Cardiac muscle cell (in vitro differentiated cells and primary cell): ENCODE data around the gene TMEM218. TPM values are rescaled to one million over a fixed set of nuclear protein-coding genes. Genes with fewer than 3 reads are reported as not detected.

Experiments used
- DNase-seq, 2 donors: peaks; one replicate each; pipeline versions ENCODE4 v3.0.0 to v3.0.0-alpha.2; 2010 to 2017; ENCODE audit warnings: low read depth in 1 of 2, low spot score in 1 of 2
- H3K27ac ChIP-seq: fragments of 200-600 bp; sonication (generic); 2 replicates; pipeline ENCODE4 v1.5.1; 2016
- H3K27me3 ChIP-seq: fragments of 200-600 bp; sonication (generic); 2 replicates; pipeline ENCODE4 v1.6.0; 2016; ENCODE audit warnings: control low read depth
- H3K36me3 ChIP-seq: fragments of 200-600 bp; sonication (generic); 2 replicates; pipeline ENCODE4 v1.5.1; 2016; ENCODE audit warnings: control low read depth
- H3K4me1 ChIP-seq: fragments of 200-600 bp; sonication (generic); 2 replicates; pipeline ENCODE4 v1.8.1; 2017; ENCODE audit warnings: low read depth, mild to moderate bottlenecking, mixed run types
- H3K4me3 ChIP-seq: fragments of 200-600 bp; sonication (generic); 2 replicates; pipeline ENCODE4 v1.5.1; 2016; ENCODE audit warnings: mild to moderate bottlenecking
- H3K9me3 ChIP-seq: fragments of 200-600 bp; sonication (generic); 2 replicates; pipeline ENCODE4 v1.5.1; 2017; ENCODE audit warnings: low read depth, mild to moderate bottlenecking, control low read depth
- polyA plus RNA-seq: library from polyadenylated mRNA; unstranded; fragments of >200 nt; fragmentation: Nextera tagmentation; extraction: Ambion mirVana; gene quantifications from 2 replicates; pipeline ENCODE4 v1.2.1, GENCODE V29; 2016
- total RNA-seq: library from RNA; depleted of rRNA; stranded (reverse); fragments of >200 nt; gene quantifications from 2 replicates; pipeline ENCODE4 v1.2.3, GENCODE V29; 2016
- TF ChIP-seq, protein P1 (sequence below): IDR thresholded peaks from 2 replicates; pipeline ENCODE4 v1.5.1; 2012; ENCODE audit warnings: low read depth, mild to moderate bottlenecking, low read length

TMEM218 gene
- total and polyA plus RNA-seq, 2 experiments from 2014 or later, result 21.3 to 33.8 TPM

DNA sequence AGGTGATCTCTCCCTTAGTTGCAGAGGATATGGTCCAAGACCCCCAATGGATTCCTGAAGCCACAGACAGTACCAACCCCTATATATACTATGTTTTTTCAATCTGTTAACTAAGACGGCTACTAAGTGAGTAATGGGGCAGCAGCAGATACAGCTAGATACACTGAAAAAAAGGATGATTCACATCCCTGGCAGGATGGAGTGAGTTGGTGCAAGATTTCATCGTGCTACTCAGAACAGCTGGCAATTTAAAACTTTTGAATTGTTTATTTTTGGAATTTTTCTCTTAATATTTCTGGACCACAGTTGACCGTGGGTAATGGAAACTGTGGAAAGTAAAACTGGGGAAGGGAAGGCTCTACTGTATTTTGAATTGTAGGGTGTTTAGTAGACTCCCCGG, 17.0 kb upstream of the TMEM218 start:
- DNase-seq, result peak in 1 of 2 donors; percentile 53
- Histone ChIP-seq H3K27me3 (peaks cover 5% of the 10 kb centered on the region), H3K36me3 (no peaks in the 10 kb centered on the region), H3K27ac (no peak overlapping the region), H3K9me3 (no peaks in the 10 kb centered on the region), H3K4me1 (peaks cover 4% of the 10 kb centered on the region), H3K4me3 (no peak overlapping the region)
- TF ChIP-seq, protein P1, sequence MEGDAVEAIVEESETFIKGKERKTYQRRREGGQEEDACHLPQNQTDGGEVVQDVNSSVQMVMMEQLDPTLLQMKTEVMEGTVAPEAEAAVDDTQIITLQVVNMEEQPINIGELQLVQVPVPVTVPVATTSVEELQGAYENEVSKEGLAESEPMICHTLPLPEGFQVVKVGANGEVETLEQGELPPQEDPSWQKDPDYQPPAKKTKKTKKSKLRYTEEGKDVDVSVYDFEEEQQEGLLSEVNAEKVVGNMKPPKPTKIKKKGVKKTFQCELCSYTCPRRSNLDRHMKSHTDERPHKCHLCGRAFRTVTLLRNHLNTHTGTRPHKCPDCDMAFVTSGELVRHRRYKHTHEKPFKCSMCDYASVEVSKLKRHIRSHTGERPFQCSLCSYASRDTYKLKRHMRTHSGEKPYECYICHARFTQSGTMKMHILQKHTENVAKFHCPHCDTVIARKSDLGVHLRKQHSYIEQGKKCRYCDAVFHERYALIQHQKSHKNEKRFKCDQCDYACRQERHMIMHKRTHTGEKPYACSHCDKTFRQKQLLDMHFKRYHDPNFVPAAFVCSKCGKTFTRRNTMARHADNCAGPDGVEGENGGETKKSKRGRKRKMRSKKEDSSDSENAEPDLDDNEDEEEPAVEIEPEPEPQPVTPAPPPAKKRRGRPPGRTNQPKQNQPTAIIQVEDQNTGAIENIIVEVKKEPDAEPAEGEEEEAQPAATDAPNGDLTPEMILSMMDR, result no peak

DNA sequence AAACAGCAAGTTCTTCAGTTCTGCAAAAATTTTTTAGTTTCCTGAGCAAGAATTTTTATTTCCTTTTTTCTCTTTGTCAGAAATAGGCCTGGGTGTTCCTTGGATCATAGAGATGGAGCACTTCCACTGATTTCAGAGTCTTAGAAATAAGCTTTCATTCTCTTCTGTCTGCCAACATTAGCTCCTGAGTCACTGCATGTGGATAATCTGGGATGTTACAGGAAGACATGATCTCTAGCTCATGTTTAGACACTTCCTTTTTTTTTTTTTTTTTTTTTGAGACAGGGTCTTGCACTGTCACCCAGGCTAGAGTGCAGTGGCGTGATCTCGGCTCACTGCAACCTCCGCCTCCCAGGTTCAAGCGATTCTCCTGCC, 13.2 kb upstream of the TMEM218 start:
- peaks cover 5% of the 10 kb centered on the region for H3K27me3 ChIP-seq
- no peak overlapping the region for H3K4me3 ChIP-seq
- H3K36me3 ChIP-seq, result no peaks in the 10 kb centered on the region
- peaks cover 3% of the 10 kb centered on the region for H3K4me1 ChIP-seq
- no peaks in the 10 kb centered on the region for H3K9me3 ChIP-seq
- no peak for DNase-seq
- TF ChIP-seq, protein P1, result no peak
- H3K27ac ChIP-seq, result no peak overlapping the region

DNA sequence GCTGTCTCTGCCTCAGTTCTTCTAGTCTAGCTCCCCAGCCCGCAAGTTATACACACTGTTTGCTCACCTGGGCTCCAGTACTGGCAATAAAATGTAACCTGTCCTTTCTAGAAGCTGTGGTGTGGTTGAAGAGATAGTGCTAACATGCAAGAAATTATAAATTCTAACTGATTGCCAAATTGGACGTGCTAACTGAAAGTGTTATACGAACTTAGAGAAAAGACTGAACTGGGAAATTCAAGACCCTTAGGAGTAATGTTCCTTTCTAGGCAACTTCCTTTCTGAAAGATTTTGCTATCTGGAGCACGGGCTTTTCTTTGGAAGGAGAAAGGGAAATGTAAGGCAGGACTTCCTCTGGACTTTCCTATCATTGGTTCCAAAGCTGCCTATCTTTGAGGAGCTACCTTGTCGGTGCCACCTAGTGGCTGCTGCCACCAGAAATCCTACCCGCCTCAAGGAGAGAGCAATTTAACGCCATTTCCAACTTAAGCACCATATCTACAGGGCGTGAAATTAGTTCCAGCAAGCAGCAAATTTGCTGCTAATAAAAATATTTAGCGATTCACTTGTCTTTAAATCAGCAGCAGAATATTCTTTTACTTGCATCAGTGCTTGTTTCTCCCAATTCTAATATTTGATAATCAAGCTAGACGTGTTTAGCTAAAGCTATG, 12.7 kb upstream of the TMEM218 start:
- no peak overlapping the region for H3K4me3 ChIP-seq
- TF ChIP-seq, protein P1, result peak; percentile 44
- no peak overlapping the region for H3K27ac ChIP-seq
- H3K4me1 ChIP-seq, result no peaks in the 10 kb centered on the region
- H3K9me3 ChIP-seq, result no peaks in the 10 kb centered on the region
- DNase-seq, result peak; percentile 39 to 66
- peaks cover 5% of the 10 kb centered on the region for H3K27me3 ChIP-seq
- H3K36me3 ChIP-seq, result no peaks in the 10 kb centered on the region

DNA sequence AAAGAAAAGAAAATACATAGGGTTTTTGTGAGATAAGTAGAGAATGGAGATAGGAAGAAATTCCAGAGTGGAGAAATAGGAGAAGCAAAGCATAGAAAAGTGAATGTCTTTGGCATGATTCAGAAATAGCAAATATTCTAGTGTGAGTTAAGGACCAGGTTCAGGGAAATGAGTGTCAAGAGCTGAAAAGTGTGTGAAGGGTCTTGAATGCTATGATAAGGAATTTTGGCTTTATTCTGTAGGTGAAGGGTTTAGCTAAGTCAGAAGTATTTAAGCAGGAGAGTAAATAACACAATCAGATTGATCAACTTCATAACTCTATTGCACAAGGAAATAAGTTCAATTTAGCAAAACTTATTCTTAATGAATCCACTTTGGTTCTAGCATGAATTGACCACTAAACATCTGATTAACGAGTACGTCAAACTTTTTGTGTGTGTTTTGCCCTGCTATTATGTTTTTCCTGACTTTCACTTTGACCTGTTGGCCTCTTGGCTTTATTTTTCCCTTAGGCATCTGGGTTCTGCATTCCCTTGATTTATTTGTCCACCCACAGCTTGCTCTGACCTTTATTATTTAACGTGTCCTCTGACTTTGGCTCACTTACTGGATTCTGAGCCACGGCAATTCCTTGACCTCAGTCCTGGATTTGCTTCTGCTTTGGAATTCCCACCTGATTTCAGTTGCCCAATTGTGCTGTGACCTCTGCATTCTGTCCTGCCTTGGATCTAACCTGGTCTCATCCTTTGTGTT, 11.9 kb upstream of the TMEM218 start:
- Histone ChIP-seq H3K27me3 (peaks cover 5% of the 10 kb centered on the region), H3K27ac (no peak overlapping the region), H3K4me1 (no peaks in the 10 kb centered on the region), H3K9me3 (no peaks in the 10 kb centered on the region), H3K36me3 (no peaks in the 10 kb centered on the region), H3K4me3 (no peak overlapping the region)
- DNase-seq, result no peak
- TF ChIP-seq, protein P1, result no peak

DNA sequence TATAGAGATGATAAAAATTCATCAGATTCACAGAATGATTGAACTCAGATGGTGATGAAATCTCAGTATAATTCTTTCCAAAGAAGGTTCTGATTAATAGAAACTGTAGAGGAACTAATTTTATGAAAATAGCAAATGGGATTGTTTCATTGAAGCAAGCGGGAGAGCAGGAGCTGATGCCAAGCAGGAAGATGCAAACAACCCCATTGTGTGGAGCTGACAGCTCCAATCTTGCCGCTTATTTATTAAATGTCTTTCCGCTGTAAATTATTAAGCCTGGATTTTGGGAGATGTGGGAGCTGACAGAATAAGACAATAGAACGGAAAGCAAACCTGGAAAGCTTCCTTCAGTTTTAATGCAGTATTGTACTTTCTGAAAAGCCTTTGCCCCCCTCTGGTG, 6.0 kb upstream of the TMEM218 start:
- DNase-seq, result no peak
- H3K27me3 ChIP-seq, result no peaks in the 10 kb centered on the region
- no peak overlapping the region for H3K27ac ChIP-seq
- TF ChIP-seq, protein P1, result no peak
- H3K4me1 ChIP-seq, result no peaks in the 10 kb centered on the region
- no peaks in the 10 kb centered on the region for H3K9me3 ChIP-seq
- H3K4me3 ChIP-seq, result no peak overlapping the region
- H3K36me3 ChIP-seq, result no peaks in the 10 kb centered on the region
